Mucosa of descending colon (tissue), 3 donors: ENCODE data around the gene PSMA7. TPM values are rescaled to one million over a fixed set of nuclear protein-coding genes. Genes with fewer than 3 reads are reported as not detected.
"Not testable (repeated sequence)": the region's sequence is repeated elsewhere in the genome, so short reads cannot be mapped to it uniquely, and the experiment has no call there.

Experiments
- ATAC-seq: fragments of 200-7000 bp; cut with Tn5 transposase; one replicate; pipeline ENCODE4 v1.9.1; 2020; ENCODE audit warnings: mild to moderate bottlenecking, moderate library complexity
- DNase-seq, 3 donors: peaks; one replicate each; pipeline ENCODE4 v3.0.0-alpha.2; 2020
- H3K36me3 ChIP-seq: fragments of 200-600 bp; one replicate; pipeline ENCODE4 v1.8.0; 2021; ENCODE audit warnings: low read depth, mild to moderate bottlenecking
- H3K4me1 ChIP-seq: fragments of 200-600 bp; one replicate; pipeline ENCODE4 v1.8.0; 2021; ENCODE audit warnings: low read depth, mild to moderate bottlenecking
- H3K4me3 ChIP-seq: fragments of 200-600 bp; one replicate; pipeline ENCODE4 v1.8.0; 2021; ENCODE audit warnings: mild to moderate bottlenecking
- H3K9me3 ChIP-seq: fragments of 200-600 bp; one replicate; pipeline ENCODE4 v1.8.0; 2021; ENCODE audit warnings: mild to moderate bottlenecking
- CTCF ChIP-seq: fragments of 200-600 bp; IDR thresholded peaks from one replicate; pipeline ENCODE4 v1.8.0; 2022; ENCODE audit warnings: antibody characterized with exemption, mild to moderate bottlenecking
- intact Hi-C, 2 donors: fragments of 100-400 bp; cut with DNase I in 1 of 2; cut with micrococcal nuclease in 1 of 2; formaldehyde crosslinking; loops; one replicate each; pipeline versions ENCODE4 v1.11.0 to v1.11.1; 2022; cut with DNase I, micrococcal nuclease
- total RNA-seq, 3 donors: library from RNA; stranded (reverse); fragmentation: NEBNext Ultra II Directional in 2 of 3; extraction: Animal tissue kit (Norgen Biotek cat#: 25700) in 2 of 3; gene quantifications; one replicate each; pipeline versions ENCODE4 v1.2.1 to v1.2.4, GENCODE V29; 2021 to 2023
- donor health status: DM: no; HTN: no; CAD: no; lungs with moderate emphysema.
- donor health status: DM: no; HTN: no; CAD: no.
- donor health status: DM: no; HTN: yes; CAD: no.

The PSMA7 gene
- total RNA-seq, 3 donors from 2014 or later: 129 to 197 (median 194) TPM

GRCh38 chr20:62118113-62119043 is 24.8 kb downstream of the PSMA7 start:
- intact Hi-C loops: no loop called here
- no peak overlapping the region for H3K4me3 ChIP-seq
- no peak for ATAC-seq
- H3K36me3 ChIP-seq: no peaks in the 10 kb centered on the region
- no peak for TF ChIP-seq CTCF
- no peaks in the 10 kb centered on the region for H3K9me3 ChIP-seq
- no peak for DNase-seq
- H3K4me1 ChIP-seq: peaks cover 3% of the 10 kb centered on the region

GRCh38 chr20:62117658-62118057 is 25.5 kb downstream of the PSMA7 start:
- intact Hi-C loops: no loop called here
- ATAC-seq (no peak), DNase-seq (peak; percentile 44 to 82 (median 69))
- peaks cover 4% of the 10 kb centered on the region for H3K9me3 ChIP-seq
- no peaks in the 10 kb centered on the region for H3K36me3 ChIP-seq
- no peaks in the 10 kb centered on the region for H3K4me1 ChIP-seq
- no peak for TF ChIP-seq CTCF
- H3K4me3 ChIP-seq: no peak overlapping the region

GRCh38 chr20:62117362-62117646 is 25.9 kb downstream of the PSMA7 start:
- H3K4me1 ChIP-seq: no peaks in the 10 kb centered on the region
- no peak for TF ChIP-seq CTCF
- DNase-seq (no peak), ATAC-seq (no peak)
- intact Hi-C loops: no loop called here
- no peaks in the 10 kb centered on the region for H3K36me3 ChIP-seq
- H3K9me3 ChIP-seq: peaks cover 7% of the 10 kb centered on the region
- no peak overlapping the region for H3K4me3 ChIP-seq

GRCh38 chr20:62116558-62117361 is 26.4 kb downstream of the PSMA7 start:
- peaks cover 12% of the 10 kb centered on the region for H3K9me3 ChIP-seq
- no peak overlapping the region for H3K4me3 ChIP-seq
- H3K36me3 ChIP-seq: no peaks in the 10 kb centered on the region
- ATAC-seq: no peak
- intact Hi-C loops: no loop called here
- no peak for TF ChIP-seq CTCF
- DNase-seq: no peak
- H3K4me1 ChIP-seq: no peaks in the 10 kb centered on the region

- peaks cover 20% of the 10 kb centered on the region for H3K9me3 ChIP-seq
- intact Hi-C loops, DNase-seq, ATAC-seq, H3K4me1 ChIP-seq, H3K4me3 ChIP-seq, H3K36me3 ChIP-seq: not testable (repeated sequence)
These were observed 27.3 kb downstream of the PSMA7 start for GRCh38 chr20:62115800-62116407.

GRCh38 chr20:62114894-62115293 is 28.3 kb downstream of the PSMA7 start:
- H3K9me3 ChIP-seq: peaks cover 28% of the 10 kb centered on the region
- intact Hi-C loops: no loop called here
- ATAC-seq: no peak

More at GRCh38 chr20:62114894-62115293, 28.3 kb downstream of the PSMA7 start:
- no peak for DNase-seq
- no peak overlapping the region for H3K4me3 ChIP-seq
- H3K36me3 ChIP-seq: no peaks in the 10 kb centered on the region
- no peak for TF ChIP-seq CTCF
- H3K4me1 ChIP-seq: no peaks in the 10 kb centered on the region
